HEK293T (cell line): ENCODE data around the gene ARFIP2.

Experiments used
- BHLHE40 ChIP-seq: fragments of 450-650 bp; IDR thresholded peaks from 2 replicates; pipeline ENCODE4 v1.6.1; 2016; ENCODE audit warnings: mild to moderate bottlenecking, moderate library complexity, borderline replicate concordance
- CTBP1 ChIP-seq: fragments of 450-650 bp; IDR thresholded peaks from 2 replicates; pipeline ENCODE4 v1.6.1; 2016; ENCODE audit warnings: borderline replicate concordance
- ELF4 ChIP-seq: fragments of 450-650 bp; IDR thresholded peaks from 2 replicates; pipeline ENCODE4 v1.6.1; 2017; ENCODE audit warnings: antibody characterized with exemption
- FOXA1 ChIP-seq: fragments of 450-650 bp; IDR thresholded peaks from 2 replicates; pipeline ENCODE4 v1.6.1; 2016; ENCODE audit warnings: mild to moderate bottlenecking
- FOXK2 ChIP-seq: fragments of 450-650 bp; IDR thresholded peaks from 2 replicates; pipeline ENCODE4 v1.6.1; 2016; ENCODE audit warnings: mild to moderate bottlenecking
- FOXM1 ChIP-seq: fragments of 450-650 bp; IDR thresholded peaks from 2 replicates; pipeline ENCODE4 v1.6.1; 2017; ENCODE audit warnings: mild to moderate bottlenecking, borderline replicate concordance
- LEF1 ChIP-seq: fragments of 450-650 bp; IDR thresholded peaks from 2 replicates; pipeline ENCODE4 v1.6.1; 2017; ENCODE audit warnings: mild to moderate bottlenecking, borderline replicate concordance
- NFRKB ChIP-seq: fragments of 450-650 bp; IDR thresholded peaks from 2 replicates; pipeline ENCODE4 v1.6.1; 2016; ENCODE audit warnings: mild to moderate bottlenecking, moderate library complexity
- SP1 ChIP-seq: fragments of 450-650 bp; IDR thresholded peaks from 2 replicates; pipeline ENCODE4 v1.6.1; 2017
- SUZ12 ChIP-seq: fragments of 450-650 bp; IDR thresholded peaks from 2 replicates; pipeline ENCODE4 v1.6.1; 2016; ENCODE audit warnings: mild to moderate bottlenecking

- no peak for TF ChIP-seq ELF4
- no peak for TF ChIP-seq FOXK2
- TF ChIP-seq CTBP1: no peak
- no peak for TF ChIP-seq SUZ12
- TF ChIP-seq NFRKB: no peak
- no peak for TF ChIP-seq LEF1
- no peak for TF ChIP-seq BHLHE40
- TF ChIP-seq FOXA1: no peak
- no peak for TF ChIP-seq SP1
- no peak for TF ChIP-seq FOXM1
Observed at GRCh38 chr11:6458352-6459098, 22.6 kb downstream of the ARFIP2 start.
